Measurements from ENCODE around the gene TNS1.

DNA sequence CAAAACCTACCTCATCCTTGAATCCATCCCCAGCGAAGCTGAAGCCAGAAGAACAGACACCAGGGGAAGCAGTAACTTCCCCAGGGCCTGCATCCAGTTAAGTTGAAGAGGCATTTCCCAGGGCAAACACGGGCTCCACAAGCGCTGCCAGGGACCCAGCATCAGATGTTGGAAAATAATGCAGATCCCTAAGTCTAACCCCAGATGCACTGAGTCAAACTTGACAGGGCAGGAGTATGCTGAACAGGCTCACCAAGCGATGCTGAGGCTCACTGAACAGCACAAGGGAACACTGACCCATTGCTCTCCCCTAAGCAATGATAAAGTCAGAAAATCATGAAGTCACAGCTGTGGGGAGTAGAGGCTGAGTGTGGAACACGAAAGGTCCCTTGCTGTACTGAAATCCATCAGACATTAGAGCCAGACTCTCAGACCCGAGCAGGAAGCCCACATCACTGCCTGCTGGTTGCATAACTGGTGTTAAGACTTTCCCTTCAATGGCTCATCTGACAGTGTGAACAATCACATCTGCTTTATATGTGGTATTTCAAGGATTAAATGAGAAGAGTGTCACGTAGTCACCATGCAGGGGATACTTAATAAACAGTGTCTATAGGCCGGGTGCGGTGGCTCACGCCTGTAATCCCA, 36.2 kb downstream of the TNS1 start:
- TF ChIP-seq EZH2 (IDR thresholded peaks at IDR 0.05; ENCODE audit: insufficient read depth, poor library complexity, severe bottlenecking) (no peak), EZH2phosphoT487 (IDR thresholded peaks at IDR 0.05; ENCODE audit: insufficient read depth, low read depth) (no peak)

All from GM23248 (cell line).